HG03442 (cell line): Measurements from ENCODE around the gene WFDC5.
"Not testable (repeated sequence)": the region's sequence is repeated elsewhere in the genome, so short reads cannot be mapped to it uniquely, and the experiment has no call there.

Experiments
- ATAC-seq: cut with Tn5 transposase; IDR thresholded peaks from one replicate; pipeline ENCODE4 v1.9.1; 2021; ENCODE audit warnings: mild to moderate bottlenecking, moderate library complexity; ENCODE audit not compliant: unreplicated experiment

WFDC5 gene, protein sequence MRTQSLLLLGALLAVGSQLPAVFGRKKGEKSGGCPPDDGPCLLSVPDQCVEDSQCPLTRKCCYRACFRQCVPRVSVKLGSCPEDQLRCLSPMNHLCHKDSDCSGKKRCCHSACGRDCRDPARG

DNA sequence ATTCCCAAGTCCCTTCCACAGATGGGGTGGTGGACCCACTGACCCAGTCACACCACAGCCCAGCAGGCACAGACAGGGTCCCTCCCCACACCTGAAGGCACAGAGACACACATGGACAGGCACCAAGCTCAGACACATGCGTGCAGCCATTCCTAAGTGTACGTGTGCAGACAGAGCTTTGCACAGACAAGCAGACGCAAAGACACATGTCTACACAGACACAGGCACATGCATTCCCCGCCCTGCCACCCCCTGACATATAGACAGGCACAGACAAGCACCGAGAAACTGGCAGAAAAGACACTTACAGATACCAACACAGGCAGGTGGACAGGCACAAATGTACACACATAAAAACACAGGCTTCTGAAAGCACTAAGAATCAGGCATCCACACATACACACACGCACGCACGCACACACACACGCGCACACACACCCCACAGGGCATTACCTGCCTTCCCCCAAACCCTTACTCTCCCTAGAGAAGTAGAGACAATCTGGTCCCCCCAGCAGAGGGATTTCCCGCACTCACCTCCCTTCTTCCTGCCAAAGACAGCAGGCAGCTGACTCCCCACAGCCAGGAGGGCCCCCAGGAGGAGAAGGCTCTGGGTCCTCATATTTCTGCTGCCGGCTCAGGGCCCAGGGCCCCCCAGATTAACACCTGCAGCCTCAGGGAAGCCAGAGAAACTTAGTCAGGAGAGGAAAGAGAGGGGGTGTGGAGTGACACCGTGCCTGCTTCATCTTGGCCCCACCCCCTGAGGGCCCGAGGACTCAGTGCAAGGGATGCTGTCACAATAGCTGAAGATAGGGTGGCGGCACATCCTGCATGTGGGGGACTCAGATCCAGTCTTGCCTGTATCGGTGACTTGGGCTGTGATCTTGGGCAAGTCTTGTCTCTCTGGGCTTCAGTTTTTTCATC, at the start of gene WFDC5:
WFDC5 (minus strand) TSS at position 710 of the 921 bp plus-strand sequence; CDS start at position 619, 91 bp downstream.
- no peak for ATAC-seq

GRCh38 chr20:45163083-45163803, 48.3 kb upstream of the WFDC5 start:
- ATAC-seq, result no peak

DNA sequence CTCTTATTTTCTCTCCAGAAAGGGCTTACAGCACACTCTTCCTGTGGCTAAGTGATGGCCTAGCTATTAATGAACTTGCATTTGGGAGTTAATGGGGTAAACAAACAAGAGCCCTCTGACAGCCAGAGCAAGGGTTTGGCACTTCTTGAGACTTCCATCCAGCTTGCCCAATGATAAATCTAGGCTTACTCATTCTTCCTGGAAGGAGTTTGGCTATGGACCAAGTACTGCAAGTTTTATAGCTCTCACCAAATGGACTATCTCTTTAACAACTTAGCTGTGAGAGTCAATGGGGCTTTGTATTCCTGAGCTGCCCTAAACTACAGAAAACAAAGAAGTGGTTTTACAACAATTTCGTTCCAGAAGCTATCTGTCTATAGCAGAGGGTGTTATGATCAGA, 43.0 kb upstream of the WFDC5 start:
- ATAC-seq, result no peak

- ATAC-seq, result no peak
Measured at GRCh38 chr20:45156713-45157112, 41.7 kb upstream of the WFDC5 start.

GRCh38 chr20:45154794-45155193, 39.8 kb upstream of the WFDC5 start:
- not testable (repeated sequence) for ATAC-seq

- no peak for ATAC-seq
Measured at GRCh38 chr20:45154183-45154582, 39.2 kb upstream of the WFDC5 start.

GRCh38 chr20:45153752-45154151, 38.8 kb upstream of the WFDC5 start:
- no peak for ATAC-seq

GRCh38 chr20:45153147-45153546, 38.2 kb upstream of the WFDC5 start:
- ATAC-seq, result no peak

DNA sequence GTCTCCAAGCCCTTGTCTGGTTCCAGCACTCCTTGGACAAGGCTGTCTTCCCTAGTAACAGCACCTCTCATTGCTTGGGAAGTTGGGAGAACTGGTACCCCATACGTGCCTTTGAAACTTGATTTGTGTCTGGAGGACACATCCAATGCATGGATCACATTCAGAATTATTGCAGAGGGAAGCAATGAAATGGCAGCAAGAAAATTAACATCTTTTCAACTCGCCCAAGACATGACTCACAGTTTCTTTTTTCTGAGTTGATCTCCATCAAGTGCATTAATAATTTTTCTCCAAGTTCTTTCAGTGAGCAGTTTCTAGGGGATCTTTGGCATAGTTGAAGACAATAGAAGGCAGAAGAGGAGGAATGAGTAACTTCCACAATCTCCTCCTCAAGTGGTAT, 37.4 kb upstream of the WFDC5 start:
- ATAC-seq, result no peak

DNA sequence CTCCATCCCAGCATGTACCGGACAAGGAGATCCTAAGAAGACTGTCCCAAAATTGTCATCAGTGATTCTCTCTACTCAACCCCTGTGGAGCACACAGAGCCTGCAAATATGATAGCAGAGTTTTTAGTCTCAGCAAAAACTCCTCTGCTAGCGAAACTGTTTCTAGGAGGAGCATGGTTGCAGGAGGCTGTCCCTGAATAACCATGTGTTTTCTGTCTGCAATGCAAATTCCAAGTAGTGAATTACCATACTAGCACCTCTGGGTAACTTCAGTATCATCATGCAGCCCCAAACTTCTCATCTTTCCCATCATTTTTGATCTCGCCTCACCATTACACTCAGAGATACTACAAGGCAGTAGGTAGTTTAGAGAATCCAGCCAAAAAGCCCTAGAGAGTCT, 34.1 kb upstream of the WFDC5 start:
- ATAC-seq, result no peak

GRCh38 chr20:45140836-45141235, 25.9 kb upstream of the WFDC5 start:
- ATAC-seq, result no peak

DNA sequence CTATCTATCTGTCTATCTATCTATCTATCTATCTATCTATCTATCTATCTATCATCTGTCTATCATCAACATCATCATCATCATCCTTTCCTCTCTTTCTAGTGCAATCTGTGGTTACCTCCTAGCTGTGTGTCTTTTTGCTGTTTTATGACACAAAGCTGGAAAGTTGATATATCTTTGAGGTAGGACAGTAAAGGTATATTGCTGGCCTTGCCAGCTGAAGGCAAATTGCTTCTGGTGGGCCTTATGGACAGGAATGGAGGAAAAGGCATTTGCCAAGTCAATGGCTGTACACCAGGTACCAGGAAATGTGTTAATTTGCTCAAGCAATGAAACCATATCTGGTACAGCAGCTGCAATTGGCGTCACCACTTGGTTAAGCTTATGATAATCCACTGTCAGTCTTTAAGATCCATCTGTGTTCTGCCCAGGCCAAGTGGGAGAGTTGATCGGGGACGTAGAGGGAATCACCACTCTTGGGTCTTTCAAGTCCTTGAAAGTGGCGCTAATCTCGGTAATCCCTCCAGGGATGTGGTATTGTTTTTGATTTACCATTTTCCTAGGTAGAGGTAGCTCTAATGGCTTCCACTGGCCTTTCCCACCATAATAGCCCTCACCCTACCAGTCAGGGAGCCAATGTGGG, 24.9 kb upstream of the WFDC5 start:
- ATAC-seq, result not testable (repeated sequence)

- no peak for ATAC-seq
Measured at GRCh38 chr20:45138561-45139300, 23.8 kb upstream of the WFDC5 start.

DNA sequence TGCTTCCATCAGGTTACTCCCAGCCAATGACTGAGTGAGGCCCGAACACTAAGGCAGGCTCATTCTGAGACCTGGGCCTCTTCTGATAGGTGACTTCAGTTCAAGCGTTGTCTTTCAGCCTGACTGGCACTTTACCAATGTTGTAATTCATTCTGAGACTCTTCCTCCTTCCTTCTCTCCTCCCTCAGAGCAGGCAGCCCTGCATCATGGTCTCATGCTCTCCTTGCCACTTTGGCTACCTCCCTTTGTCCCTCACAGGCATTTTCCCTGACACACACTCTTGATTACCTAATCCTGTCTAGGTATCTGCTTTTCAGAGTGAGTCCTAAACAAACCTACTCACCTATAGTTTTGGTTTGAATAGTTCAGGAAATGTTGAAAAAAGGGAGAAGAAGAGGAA, 21.9 kb upstream of the WFDC5 start:
- ATAC-seq, result no peak

- no peak for ATAC-seq
Measured at GRCh38 chr20:45128099-45128498, 13.1 kb upstream of the WFDC5 start.

GRCh38 chr20:45124365-45124764, 9.4 kb upstream of the WFDC5 start, which contains the start of gene WFDC12:
TSS of gene WFDC12 (minus strand) at chr20:45124465. CDS start at chr20:45124447, 18 bp downstream.
- ATAC-seq, result no peak

- ATAC-seq, result no peak
Measured at GRCh38 chr20:45121388-45121787, 6.4 kb upstream of the WFDC5 start.

GRCh38 chr20:45119556-45120266, 4.7 kb upstream of the WFDC5 start:
- ATAC-seq, result no peak

DNA sequence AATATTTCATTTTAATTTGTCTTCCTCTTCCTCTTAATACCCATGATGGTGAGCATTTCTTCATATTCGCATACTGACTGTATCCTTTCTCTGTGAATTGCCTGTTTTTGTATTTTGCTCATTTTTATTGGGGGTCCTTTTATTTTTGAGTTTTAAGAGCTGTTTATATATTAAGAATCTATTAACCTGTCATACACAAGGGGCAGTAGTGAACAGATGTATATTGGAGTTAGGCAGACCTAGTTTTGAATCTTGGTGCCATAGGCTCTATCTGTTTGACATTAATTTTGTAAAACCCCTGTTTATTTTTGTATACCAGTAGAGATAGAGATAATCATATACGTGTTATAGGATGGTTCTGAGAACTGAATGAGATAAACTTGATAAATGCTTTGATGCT, 3.1 kb upstream of the WFDC5 start:
- ATAC-seq, result no peak

- ATAC-seq, result no peak
Measured at GRCh38 chr20:45117581-45117980, 2.6 kb upstream of the WFDC5 start.
